HEK293T (cell line): ENCODE measurements around the gene FRK.
"Not testable (repeated sequence)": the region's sequence is repeated elsewhere in the genome, so short reads cannot be mapped to it uniquely, and the experiment has no call there.

ENCODE experiments used
- CTCF ChIA-PET: fragments of 350-600 bp; formaldehyde crosslinking; extraction: SDS; loops from one replicate; lab custom pipeline; 2021; ENCODE audit warnings: antibody characterized with exemption, inconsistent platforms; lab: Yijun Ruan, JAX
- POLR2A ChIA-PET: fragments of 350-600 bp; formaldehyde crosslinking; extraction: SDS; loops from one replicate; lab custom pipeline; 2020; ENCODE audit warnings: antibody characterized with exemption, inconsistent platforms; lab: Yijun Ruan, JAX
- DNase-seq: peaks from one replicate; pipeline ENCODE4 v3.0.0; 2012; ENCODE audit warnings: mixed read lengths; ENCODE audit errors: extremely low spot score
- ARNT ChIP-seq: fragments of 450-650 bp; IDR thresholded peaks from 2 replicates; pipeline ENCODE4 v1.6.1; 2017; ENCODE audit warnings: mild to moderate bottlenecking
- BHLHE40 ChIP-seq: fragments of 450-650 bp; IDR thresholded peaks from 2 replicates; pipeline ENCODE4 v1.6.1; 2016; ENCODE audit warnings: mild to moderate bottlenecking, moderate library complexity, borderline replicate concordance
- CTBP1 ChIP-seq: fragments of 450-650 bp; IDR thresholded peaks from 2 replicates; pipeline ENCODE4 v1.6.1; 2016; ENCODE audit warnings: borderline replicate concordance
- ELF4 ChIP-seq: fragments of 450-650 bp; IDR thresholded peaks from 2 replicates; pipeline ENCODE4 v1.6.1; 2017; ENCODE audit warnings: antibody characterized with exemption
- FOXA1 ChIP-seq: fragments of 450-650 bp; IDR thresholded peaks from 2 replicates; pipeline ENCODE4 v1.6.1; 2016; ENCODE audit warnings: mild to moderate bottlenecking
- FOXK2 ChIP-seq: fragments of 450-650 bp; IDR thresholded peaks from 2 replicates; pipeline ENCODE4 v1.6.1; 2016; ENCODE audit warnings: mild to moderate bottlenecking
- FOXM1 ChIP-seq: fragments of 450-650 bp; IDR thresholded peaks from 2 replicates; pipeline ENCODE4 v1.6.1; 2017; ENCODE audit warnings: mild to moderate bottlenecking, borderline replicate concordance
- HDGF ChIP-seq: fragments of 450-650 bp; IDR thresholded peaks from 2 replicates; pipeline ENCODE4 v1.6.1; 2017; ENCODE audit warnings: antibody characterized with exemption, borderline replicate concordance
- L3MBTL2 ChIP-seq: fragments of 450-650 bp; conservative IDR thresholded peaks from 2 replicates; pipeline ENCODE4 v1.6.1; 2016; ENCODE audit warnings: mild to moderate bottlenecking
- LEF1 ChIP-seq: fragments of 450-650 bp; IDR thresholded peaks from 2 replicates; pipeline ENCODE4 v1.6.1; 2017; ENCODE audit warnings: mild to moderate bottlenecking, borderline replicate concordance
- NFRKB ChIP-seq: fragments of 450-650 bp; IDR thresholded peaks from 2 replicates; pipeline ENCODE4 v1.6.1; 2016; ENCODE audit warnings: mild to moderate bottlenecking, moderate library complexity
- PKNOX1 ChIP-seq: fragments of 450-650 bp; IDR thresholded peaks from 2 replicates; pipeline ENCODE4 v1.6.1; 2016
- SP1 ChIP-seq: fragments of 450-650 bp; IDR thresholded peaks from 2 replicates; pipeline ENCODE4 v1.6.1; 2017
- SUZ12 ChIP-seq: fragments of 450-650 bp; IDR thresholded peaks from 2 replicates; pipeline ENCODE4 v1.6.1; 2016; ENCODE audit warnings: mild to moderate bottlenecking
- TARDBP ChIP-seq: fragments of 450-650 bp; IDR thresholded peaks from 2 replicates; pipeline ENCODE4 v1.6.1; 2016
- ZNF384 ChIP-seq: fragments of 450-650 bp; IDR thresholded peaks from 2 replicates; pipeline ENCODE4 v1.6.1; 2016

FRK gene

GRCh38 chr6:115934829-115935228 lies 125.9 kb downstream of the FRK start:
- no peak for DNase-seq
- CTCF ChIA-PET: interaction anchor here (0.7 kb wide), 1 partner anchor 649 kb away, joined by 4 read pairs; no protein-coding TSS in a partner anchor
- TF ChIP-seq PKNOX1 (no peak), FOXK2 (no peak), FOXA1 (no peak), NFRKB (no peak), HDGF (no peak), TARDBP (no peak)
- POLR2A ChIA-PET: no interaction called here

- ChIA-PET POLR2A (no interaction called here), CTCF (no interaction called here)
- DNase-seq: no peak
- TF ChIP-seq CTBP1 (no peak), ZNF384 (no peak), HDGF (no peak), ARNT (no peak), ELF4 (no peak), FOXK2 (no peak), FOXM1 (no peak), LEF1 (no peak), PKNOX1 (no peak), TARDBP (no peak), SP1 (no peak), SUZ12 (no peak), L3MBTL2 (no peak)
Measured at GRCh38 chr6:115934145-115934544, 126.5 kb downstream of the FRK start.

- TF ChIP-seq ELF4 (no peak), SP1 (no peak), FOXK2 (no peak), FOXM1 (no peak), BHLHE40 (no peak), TARDBP (no peak), SUZ12 (no peak), ZNF384 (no peak), CTBP1 (no peak), NFRKB (no peak), FOXA1 (no peak), PKNOX1 (no peak), HDGF (no peak), LEF1 (no peak), ARNT (no peak), L3MBTL2 (no peak)
- ChIA-PET POLR2A (no interaction called here), CTCF (no interaction called here)
- DNase-seq: no peak
Measured at GRCh38 chr6:115932481-115932880, 128.2 kb downstream of the FRK start.

GRCh38 chr6:115928000-115928399 lies 132.7 kb downstream of the FRK start:
- POLR2A ChIA-PET, CTCF ChIA-PET, DNase-seq: not testable (repeated sequence)

GRCh38 chr6:115922971-115923370 lies 137.7 kb downstream of the FRK start:
- no peak for TF ChIP-seq SP1
- no peak for TF ChIP-seq SUZ12
- TF ChIP-seq ZNF384: no peak
- no peak for TF ChIP-seq HDGF
- no peak for TF ChIP-seq FOXK2
- no peak for TF ChIP-seq ARNT
- no peak for TF ChIP-seq NFRKB
- no peak for TF ChIP-seq BHLHE40
- no peak for TF ChIP-seq PKNOX1
- TF ChIP-seq LEF1: no peak
- no peak for TF ChIP-seq FOXA1
- no peak for TF ChIP-seq CTBP1
- no peak for TF ChIP-seq ELF4
- no peak for TF ChIP-seq L3MBTL2
- POLR2A ChIA-PET: no interaction called here
- CTCF ChIA-PET: interaction anchor here (0.6 kb wide), 1 partner anchor 1124 kb away, joined by 3 read pairs; no protein-coding TSS in a partner anchor
- DNase-seq: no peak

- TF ChIP-seq SUZ12 (no peak), NFRKB (no peak), LEF1 (no peak), SP1 (no peak), FOXM1 (no peak), ARNT (no peak), ZNF384 (no peak)
- POLR2A ChIA-PET: no interaction called here
- CTCF ChIA-PET: no interaction called here
- no peak for DNase-seq
Measured at GRCh38 chr6:115914098-115914497, 146.6 kb downstream of the FRK start.
